Activated naive CD8-positive, alpha-beta T cell treated with anti-CD3 and anti-CD28 coated beads, Interleukin-2, amount 10 ng/mL, durations not matched to agents 7 days and 5 days (primary cell): ENCODE data around the gene PPP1R37. TPM values are rescaled to one million over a fixed set of nuclear protein-coding genes. Genes with fewer than 3 reads are reported as not detected.

Experiments used
- ATAC-seq: fragments of 150-1000 bp; cut with Tn5 transposase; one replicate; pipeline ENCODE4 v1.10.0; 2021; ENCODE audit warnings: low read depth, moderate library complexity
- POLR2A ChIA-PET: fragments of 350-600 bp; sonication (Branson Sonifier 250); formaldehyde crosslinking; loops from one replicate; lab custom pipeline; 2021; ENCODE audit warnings: antibody characterized with exemption; lab: Charles Lee
- DNase-seq: peaks from one replicate; pipeline ENCODE4 v3.0.0; 2021
- H3K27ac Mint-ChIP-seq: one replicate; pipeline ENCODE4 v1.8.0; 2022; ENCODE audit warnings: mild to moderate bottlenecking, mixed read lengths
- H3K27me3 Mint-ChIP-seq: one replicate; pipeline ENCODE4 v1.8.0; 2022; ENCODE audit warnings: mild to moderate bottlenecking, moderate library complexity, mixed read lengths
- H3K36me3 Mint-ChIP-seq: one replicate; pipeline ENCODE4 v1.8.0; 2021; ENCODE audit warnings: mild to moderate bottlenecking, mixed read lengths
- H3K4me1 Mint-ChIP-seq: one replicate; pipeline ENCODE4 v1.8.0; 2021; ENCODE audit warnings: mixed read lengths
- H3K4me3 Mint-ChIP-seq: one replicate; pipeline ENCODE4 v1.8.0; 2022; ENCODE audit warnings: mild to moderate bottlenecking, moderate library complexity, mixed read lengths
- H3K9me3 Mint-ChIP-seq: one replicate; pipeline ENCODE4 v1.8.0; 2021; ENCODE audit warnings: mixed read lengths
- total RNA-seq, 2 experiments: library from RNA; stranded (reverse); gene quantifications; one replicate each; pipeline ENCODE4 v1.2.3, GENCODE V29; 2021

PPP1R37 gene
- total RNA-seq, 2 experiments from 2014 or later, result 29.5 to 31.9 TPM

GRCh38 chr19:45172611-45173208 lies 79.7 kb downstream of the PPP1R37 start:
- DNase-seq, result no peak
- Mint-ChIP-seq H3K27me3 (no peaks in the 10 kb centered on the region), H3K4me3 (peak overlapping the region; percentile 60), H3K36me3 (peaks cover 1% of the 10 kb centered on the region), H3K9me3 (no peaks in the 10 kb centered on the region), H3K4me1 (peaks cover 42% of the 10 kb centered on the region), H3K27ac (peak overlapping the region; percentile 82)
- POLR2A ChIA-PET, result interaction anchor here (0.9 to 1.7 kb wide), 3 partner anchors 8 to 107 kb away, joined by 3 to 7 read pairs (median 3); no protein-coding TSS in a partner anchor
- no peak for ATAC-seq

- H3K36me3 Mint-ChIP-seq, result peaks cover 1% of the 10 kb centered on the region
- H3K27me3 Mint-ChIP-seq, result no peaks in the 10 kb centered on the region
- H3K4me3 Mint-ChIP-seq, result peak overlapping the region; percentile 16
- H3K9me3 Mint-ChIP-seq, result no peaks in the 10 kb centered on the region
- peaks cover 42% of the 10 kb centered on the region for H3K4me1 Mint-ChIP-seq
- DNase-seq (no peak), ATAC-seq (no peak)
- POLR2A ChIA-PET, result interaction anchor here (1.0 to 1.4 kb wide), 2 partner anchors 9 to 81 kb away, joined by 3 to 5 read pairs; partner anchors contain the start of gene PPP1R37
- peak overlapping the region; percentile 81 for H3K27ac Mint-ChIP-seq
Observed at GRCh38 chr19:45173816-45174215, 80.8 kb downstream of the PPP1R37 start.

- POLR2A ChIA-PET, result interaction anchor here (0.7 kb wide), 1 partner anchor 22 kb away, joined by 3 read pairs; no protein-coding TSS in a partner anchor
- Mint-ChIP-seq H3K4me1 (peaks cover 45% of the 10 kb centered on the region), H3K9me3 (no peaks in the 10 kb centered on the region), H3K36me3 (no peaks in the 10 kb centered on the region), H3K4me3 (peak overlapping the region; percentile 35), H3K27ac (peak overlapping the region; percentile 57), H3K27me3 (no peaks in the 10 kb centered on the region)
- DNase-seq (no peak), ATAC-seq (no peak)
Observed at GRCh38 chr19:45175515-45176345, 82.8 kb downstream of the PPP1R37 start.

- peaks cover 37% of the 10 kb centered on the region for H3K4me1 Mint-ChIP-seq
- no peak for DNase-seq
- H3K9me3 Mint-ChIP-seq, result no peaks in the 10 kb centered on the region
- H3K27me3 Mint-ChIP-seq, result no peaks in the 10 kb centered on the region
- peak; percentile 3 for ATAC-seq
- H3K4me3 Mint-ChIP-seq, result peak within 1 kb of the TSS; percentile 95
- POLR2A ChIA-PET, result interaction anchor here (0.9 to 2.9 kb wide), 15 partner anchors 9 to 539 kb away, joined by 3 to 25 read pairs (median 6); partner anchors contain the start of genes CLASRP, CLPTM1, PPP1R37 and RELB
- peaks cover 7% of the 10 kb centered on the region for H3K36me3 Mint-ChIP-seq
- H3K27ac Mint-ChIP-seq, result peak within 1 kb of the TSS; percentile 94
Observed at GRCh38 chr19:45177817-45178261, 84.9 kb downstream of the PPP1R37 start, which contains the start of gene TRAPPC6A. TSS of gene TRAPPC6A (minus strand) at chr19:45178237. CDS start at chr19:45178218, 19 bp downstream.

DNA sequence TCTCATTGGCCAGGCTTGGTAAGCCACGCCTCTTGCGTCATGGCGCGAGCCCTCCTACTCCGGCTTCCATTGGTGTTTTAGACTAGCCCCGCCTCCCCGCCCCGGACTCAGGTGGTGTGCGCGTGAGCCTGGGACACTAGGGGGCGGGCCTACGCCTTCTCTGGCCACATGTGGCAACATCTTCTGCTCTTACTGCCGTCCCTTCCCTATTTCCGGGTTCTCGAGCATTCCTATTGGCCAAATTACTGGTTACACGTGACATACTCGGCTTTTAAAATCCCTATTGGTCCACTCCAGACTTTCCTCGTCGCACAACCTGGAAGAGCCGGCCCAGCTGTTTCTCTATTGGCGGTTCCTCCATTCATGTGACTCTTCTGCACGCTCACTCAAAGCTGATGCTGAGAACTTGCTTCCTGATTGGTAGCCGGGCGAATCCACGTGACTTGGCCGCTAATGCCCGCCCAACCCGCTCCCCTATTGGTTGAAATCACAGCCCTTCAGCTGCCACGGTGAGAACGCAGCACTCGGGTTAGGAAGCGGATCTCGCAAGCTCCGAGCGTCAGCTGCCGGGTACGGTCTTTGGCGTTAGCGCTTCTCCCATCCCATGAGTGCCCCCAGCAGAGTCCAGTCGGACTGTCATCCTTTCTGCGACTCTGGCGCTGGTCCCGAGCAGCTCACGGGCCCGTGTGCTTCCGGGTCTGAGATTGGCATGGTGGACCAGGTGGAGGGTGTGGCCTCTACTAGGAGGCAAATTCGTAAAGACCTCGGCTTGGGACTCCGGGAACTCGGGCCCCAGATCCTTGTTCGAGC lies 85.5 kb downstream of the PPP1R37 start, which contains the start of gene BLOC1S3:
BLOC1S3 (plus strand) TSS at position 523 of the 810 bp plus-strand sequence. CDS start 513 bp downstream, outside the sequence.
- DNase-seq (peak; percentile 99), ATAC-seq (peak; percentile 89)
- Mint-ChIP-seq H3K4me3 (peak within 1 kb of the TSS; percentile 95), H3K27ac (peak within 1 kb of the TSS; percentile 94), H3K4me1 (peaks cover 35% of the 10 kb centered on the region), H3K36me3 (peaks cover 7% of the 10 kb centered on the region), H3K9me3 (no peaks in the 10 kb centered on the region), H3K27me3 (no peaks in the 10 kb centered on the region)
- POLR2A ChIA-PET, result interaction anchor here (0.9 to 2.9 kb wide), 16 partner anchors 8 to 539 kb away, joined by 3 to 25 read pairs (median 6); partner anchors contain the start of genes CLASRP, CLPTM1, PPP1R37 and RELB

DNA sequence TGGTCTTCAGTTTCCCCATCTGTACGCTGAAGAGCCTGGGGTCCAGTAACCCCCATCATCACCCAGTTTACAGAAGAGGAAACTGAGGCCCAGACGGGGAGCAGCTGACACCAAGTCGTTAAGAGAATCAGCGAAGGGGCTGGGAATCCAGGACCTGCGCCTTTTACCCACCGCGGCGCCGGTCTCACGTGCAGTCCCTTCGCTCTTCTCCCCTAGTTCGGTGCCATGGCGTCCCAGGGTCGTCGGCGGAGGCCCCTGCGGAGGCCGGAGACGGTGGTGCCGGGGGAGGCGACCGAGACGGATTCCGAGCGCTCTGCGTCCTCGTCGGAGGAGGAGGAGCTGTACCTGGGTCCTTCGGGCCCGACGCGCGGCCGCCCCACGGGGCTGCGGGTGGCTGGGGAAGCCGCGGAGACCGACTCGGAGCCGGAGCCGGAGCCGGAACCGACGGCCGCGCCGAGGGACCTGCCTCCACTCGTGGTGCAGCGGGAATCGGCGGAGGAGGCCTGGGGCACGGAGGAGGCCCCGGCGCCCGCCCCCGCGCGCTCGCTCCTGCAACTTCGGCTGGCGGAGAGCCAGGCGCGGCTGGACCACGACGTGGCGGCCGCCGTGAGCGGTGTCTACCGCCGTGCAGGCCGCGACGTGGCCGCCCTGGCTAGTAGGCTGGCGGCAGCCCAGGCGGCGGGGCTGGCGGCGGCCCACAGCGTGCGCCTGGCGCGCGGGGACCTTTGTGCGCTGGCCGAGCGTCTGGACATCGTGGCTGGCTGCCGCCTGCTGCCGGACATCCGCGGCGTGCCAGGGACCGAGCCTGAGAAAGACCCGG lies 86.3 kb downstream of the PPP1R37 start:
- POLR2A ChIA-PET, result interaction anchor here (0.6 to 2.9 kb wide), 11 partner anchors 8 to 224 kb away, joined by 3 to 25 read pairs (median 6); partner anchors contain the start of genes CLASRP, CLPTM1, PPP1R37 and RELB
- ATAC-seq, result no peak
- no peaks in the 10 kb centered on the region for H3K27me3 Mint-ChIP-seq

DNA sequence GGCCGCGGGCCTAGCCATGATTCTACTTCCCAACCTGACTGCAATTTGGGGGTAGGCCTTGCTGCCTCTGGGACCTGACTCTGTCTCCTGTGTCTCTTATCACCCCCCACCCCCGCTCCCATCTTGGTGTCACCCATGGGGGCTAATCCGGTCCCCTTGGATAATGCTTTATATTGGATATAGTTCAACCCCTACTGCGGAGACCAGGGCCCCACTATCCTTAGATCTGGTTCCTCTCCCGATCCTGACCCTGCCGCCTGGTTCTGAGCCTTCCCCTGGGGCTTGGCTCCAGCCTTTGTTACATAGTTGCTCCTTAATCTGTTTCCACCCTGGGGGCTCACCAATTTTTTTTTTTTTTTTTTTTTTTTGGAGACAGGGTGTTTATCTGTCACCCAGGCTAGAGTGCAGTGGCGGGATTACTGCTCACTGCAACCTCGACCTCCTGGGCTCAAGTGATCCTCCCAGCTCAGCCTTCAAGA lies 87.0 kb downstream of the PPP1R37 start:
- ATAC-seq (no peak), DNase-seq (no peak)
- peaks cover 7% of the 10 kb centered on the region for H3K36me3 Mint-ChIP-seq
- POLR2A ChIA-PET, result interaction anchor here (0.6 to 2.9 kb wide), 4 partner anchors 16 to 88 kb away, joined by 3 to 25 read pairs (median 22); partner anchors contain the start of gene PPP1R37
- H3K27ac Mint-ChIP-seq, result peak overlapping the region; percentile 51
- no peaks in the 10 kb centered on the region for H3K27me3 Mint-ChIP-seq
- peaks cover 28% of the 10 kb centered on the region for H3K4me1 Mint-ChIP-seq
- H3K9me3 Mint-ChIP-seq, result no peaks in the 10 kb centered on the region
- peak overlapping the region; percentile 53 for H3K4me3 Mint-ChIP-seq

More for the DNA sequence above, 86.3 kb downstream of the PPP1R37 start:
- Mint-ChIP-seq H3K4me1 (peaks cover 27% of the 10 kb centered on the region), H3K4me3 (peak overlapping the region; percentile 95), H3K36me3 (peaks cover 7% of the 10 kb centered on the region), H3K27ac (peak overlapping the region; percentile 94), H3K9me3 (no peaks in the 10 kb centered on the region)
- peak; percentile 67 for DNase-seq

DNA sequence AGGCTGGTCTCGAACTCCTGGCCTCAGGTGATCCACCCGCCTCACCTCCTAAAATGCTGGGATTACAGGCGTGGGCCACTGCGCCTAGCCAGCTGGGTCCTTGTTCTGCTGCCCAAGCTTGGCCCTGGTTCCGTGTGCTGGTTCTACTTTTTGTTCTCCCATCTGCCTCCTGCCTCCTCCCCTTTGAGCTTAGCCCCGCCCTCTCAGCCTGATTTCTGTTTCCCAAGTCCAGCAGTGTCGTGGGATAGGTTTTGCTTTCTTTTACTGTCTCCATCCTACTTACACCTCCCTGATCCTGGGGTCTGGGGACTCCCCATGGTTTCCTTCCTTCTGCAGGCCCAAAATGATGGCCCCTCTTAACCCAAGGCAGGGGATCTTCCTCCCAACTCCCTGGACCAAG lies 88.0 kb downstream of the PPP1R37 start:
- no peaks in the 10 kb centered on the region for H3K9me3 Mint-ChIP-seq
- peaks cover 7% of the 10 kb centered on the region for H3K36me3 Mint-ChIP-seq
- peak overlapping the region; percentile 22 for H3K27ac Mint-ChIP-seq
- ATAC-seq (no peak), DNase-seq (no peak)
- POLR2A ChIA-PET, result no interaction called here
- H3K27me3 Mint-ChIP-seq, result no peaks in the 10 kb centered on the region
- peaks cover 24% of the 10 kb centered on the region for H3K4me1 Mint-ChIP-seq
- peak overlapping the region; percentile 53 for H3K4me3 Mint-ChIP-seq

- POLR2A ChIA-PET, result no interaction called here
- no peak for DNase-seq
- Mint-ChIP-seq H3K4me1 (peaks cover 21% of the 10 kb centered on the region), H3K4me3 (no peak overlapping the region), H3K27ac (no peak overlapping the region), H3K9me3 (no peaks in the 10 kb centered on the region), H3K36me3 (peaks cover 7% of the 10 kb centered on the region), H3K27me3 (no peaks in the 10 kb centered on the region)
- no peak for ATAC-seq
Observed at GRCh38 chr19:45182758-45183157, 89.8 kb downstream of the PPP1R37 start.

DNA sequence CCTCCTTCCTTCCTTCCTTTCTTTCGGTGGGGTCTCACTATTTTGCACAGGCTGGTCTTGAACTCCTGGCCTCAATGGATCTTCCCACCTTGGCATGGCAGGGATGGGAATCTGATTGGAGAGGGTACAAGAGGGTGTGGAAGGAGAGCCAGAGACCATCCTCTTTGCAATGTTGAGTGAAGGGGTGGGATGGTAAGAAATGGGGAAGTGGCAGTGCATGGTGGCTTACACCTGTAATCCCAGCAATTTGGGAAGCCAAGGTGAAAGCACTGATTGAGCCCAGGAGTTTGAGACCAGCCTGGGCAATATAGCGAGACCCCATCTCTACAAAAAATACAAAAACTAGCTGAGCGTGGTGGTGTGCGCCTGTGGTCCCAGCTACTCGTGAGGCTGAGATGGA lies 91.1 kb downstream of the PPP1R37 start:
- Mint-ChIP-seq H3K4me3 (no peak overlapping the region), H3K27ac (no peak overlapping the region), H3K36me3 (peaks cover 7% of the 10 kb centered on the region), H3K9me3 (no peaks in the 10 kb centered on the region), H3K4me1 (peaks cover 19% of the 10 kb centered on the region), H3K27me3 (no peaks in the 10 kb centered on the region)
- ATAC-seq, result no peak
- DNase-seq, result no peak
- POLR2A ChIA-PET, result no interaction called here

DNA sequence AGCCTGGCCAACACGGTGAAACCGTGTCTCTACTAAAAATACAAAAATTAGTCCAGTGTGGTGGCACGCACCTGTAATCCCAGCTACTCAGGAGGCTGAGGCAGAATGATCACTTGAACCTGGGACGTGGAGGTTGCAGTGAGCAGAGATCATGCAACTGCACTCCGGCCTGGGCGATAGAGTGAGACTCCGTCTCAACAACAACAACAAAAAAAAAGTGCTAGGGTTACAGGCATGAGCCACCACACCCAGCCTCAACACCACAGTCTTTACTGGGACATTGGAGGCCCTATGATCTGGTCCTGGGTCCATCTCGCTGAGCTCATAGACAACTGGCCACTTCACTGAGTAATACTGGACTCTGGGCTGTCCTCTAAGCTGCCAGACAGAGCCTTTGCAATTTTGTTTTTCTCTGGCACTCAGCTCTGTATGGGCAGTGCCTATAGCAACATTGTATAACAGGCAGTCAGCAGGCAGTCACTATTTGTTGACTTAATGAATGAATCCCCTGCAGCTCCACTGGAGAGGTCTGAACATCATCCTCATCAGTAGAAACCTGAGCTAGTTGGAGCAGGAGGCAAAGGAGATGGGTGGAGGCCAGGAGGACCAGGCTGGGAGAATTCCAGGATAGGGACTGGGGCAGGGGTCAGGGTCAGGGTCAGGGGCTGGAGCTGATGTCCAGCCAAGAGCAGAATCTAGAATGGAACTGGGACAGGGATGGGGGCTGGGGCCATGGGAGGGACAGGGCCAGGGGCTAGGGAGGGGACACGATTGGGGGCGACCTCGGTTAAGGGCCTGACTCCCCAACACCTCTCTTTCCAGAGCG lies 93.7 kb downstream of the PPP1R37 start:
- H3K9me3 Mint-ChIP-seq, result no peaks in the 10 kb centered on the region
- POLR2A ChIA-PET, result interaction anchor here (0.6 to 1.4 kb wide), 2 partner anchors 9 to 27 kb away, joined by 3 to 6 read pairs; partner anchors contain the start of genes BLOC1S3 and TRAPPC6A
- no peak for DNase-seq
- no peak for ATAC-seq
- H3K36me3 Mint-ChIP-seq, result no peaks in the 10 kb centered on the region
- H3K27ac Mint-ChIP-seq, result peak overlapping the region; percentile 20
- no peak overlapping the region for H3K4me3 Mint-ChIP-seq
- H3K4me1 Mint-ChIP-seq, result peaks cover 4% of the 10 kb centered on the region
- H3K27me3 Mint-ChIP-seq, result no peaks in the 10 kb centered on the region
